Activated CD8-positive, alpha-beta T cell treated with anti-CD3 and anti-CD28 coated beads for 36 hours (primary cell): ENCODE data around the gene FAF1. TPM values are rescaled to one million over a fixed set of nuclear protein-coding genes. Genes with fewer than 3 reads are reported as not detected.

Source experiments
- ATAC-seq: fragments of 200-7000 bp; cut with Tn5 transposase; one replicate; pipeline ENCODE4 v1.10.0; 2021; ENCODE audit warnings: mild to moderate bottlenecking, moderate library complexity
- CTCF ChIA-PET: fragments of 350-600 bp; sonication (Branson Sonifier 250); formaldehyde crosslinking; loops from one replicate; lab custom pipeline; 2021; ENCODE audit warnings: antibody characterized with exemption; lab: Charles Lee
- POLR2A ChIA-PET: fragments of 350-600 bp; sonication (Branson Sonifier 250); formaldehyde crosslinking; loops from one replicate; lab custom pipeline; 2021; ENCODE audit warnings: antibody characterized with exemption; lab: Charles Lee
- DNase-seq: peaks from one replicate; pipeline ENCODE4 v3.0.0-alpha.2; 2020
- H3K27ac Mint-ChIP-seq: one replicate; pipeline ENCODE4 v1.8.0; 2021; ENCODE audit warnings: mild to moderate bottlenecking, mixed read lengths
- H3K27me3 Mint-ChIP-seq: one replicate; pipeline ENCODE4 v1.8.0; 2021; ENCODE audit warnings: mixed read lengths
- H3K36me3 Mint-ChIP-seq: one replicate; pipeline ENCODE4 v1.8.0; 2021; ENCODE audit warnings: low read depth, mixed read lengths
- H3K4me1 Mint-ChIP-seq: one replicate; pipeline ENCODE4 v1.8.0; 2021; ENCODE audit warnings: low read depth, mixed read lengths
- H3K4me3 Mint-ChIP-seq: one replicate; pipeline ENCODE4 v1.8.0; 2021; ENCODE audit warnings: mild to moderate bottlenecking, moderate library complexity, mixed read lengths
- H3K9me3 Mint-ChIP-seq: one replicate; pipeline ENCODE4 v1.8.0; 2021; ENCODE audit warnings: mixed read lengths
- intact Hi-C: fragments of 100-400 bp; cut with micrococcal nuclease; formaldehyde crosslinking; loops from one replicate; pipeline ENCODE4 v1.10.0; 2022
- total RNA-seq, 2 experiments: library from RNA; stranded (reverse); gene quantifications; one replicate each; pipeline ENCODE4 v1.2.3, GENCODE V29; 2021
- TF ChIP-seq, protein P1 (sequence below): fragments of 200-600 bp; IDR thresholded peaks from one replicate; pipeline ENCODE4 v1.8.0; 2022; ENCODE audit warnings: antibody characterized with exemption, mild to moderate bottlenecking

Gene FAF1
- total RNA-seq, 2 experiments from 2014 or later = 82.2 to 87.0 TPM

DNA sequence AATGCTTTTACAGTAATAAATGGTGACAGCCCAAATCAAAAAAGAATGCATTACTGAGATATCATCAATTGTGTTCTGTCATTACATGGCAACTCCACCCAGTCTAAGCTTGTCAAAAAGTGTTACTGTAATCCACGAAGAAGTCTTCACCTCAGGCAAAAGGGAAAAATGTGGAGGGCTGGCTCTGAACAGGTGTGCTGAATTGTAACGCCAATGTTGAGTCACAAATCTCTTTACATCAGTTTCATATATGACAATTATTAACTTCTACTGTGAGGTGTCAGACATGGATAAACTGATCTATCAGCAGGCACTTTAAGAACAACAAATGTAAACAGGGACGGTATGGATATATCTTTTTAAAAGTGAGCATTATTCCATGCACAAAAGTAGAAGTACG is 438.4 kb downstream of the FAF1 start:
- Mint-ChIP-seq H3K27ac (no peak overlapping the region), H3K36me3 (peaks cover 31% of the 10 kb centered on the region), H3K4me1 (no peaks in the 10 kb centered on the region), H3K27me3 (no peaks in the 10 kb centered on the region), H3K4me3 (no peak overlapping the region), H3K9me3 (peaks cover 12% of the 10 kb centered on the region)
- ChIA-PET CTCF (no interaction called here), POLR2A (no interaction called here)
- ATAC-seq (no peak), DNase-seq (no peak)
- TF ChIP-seq, protein P1, sequence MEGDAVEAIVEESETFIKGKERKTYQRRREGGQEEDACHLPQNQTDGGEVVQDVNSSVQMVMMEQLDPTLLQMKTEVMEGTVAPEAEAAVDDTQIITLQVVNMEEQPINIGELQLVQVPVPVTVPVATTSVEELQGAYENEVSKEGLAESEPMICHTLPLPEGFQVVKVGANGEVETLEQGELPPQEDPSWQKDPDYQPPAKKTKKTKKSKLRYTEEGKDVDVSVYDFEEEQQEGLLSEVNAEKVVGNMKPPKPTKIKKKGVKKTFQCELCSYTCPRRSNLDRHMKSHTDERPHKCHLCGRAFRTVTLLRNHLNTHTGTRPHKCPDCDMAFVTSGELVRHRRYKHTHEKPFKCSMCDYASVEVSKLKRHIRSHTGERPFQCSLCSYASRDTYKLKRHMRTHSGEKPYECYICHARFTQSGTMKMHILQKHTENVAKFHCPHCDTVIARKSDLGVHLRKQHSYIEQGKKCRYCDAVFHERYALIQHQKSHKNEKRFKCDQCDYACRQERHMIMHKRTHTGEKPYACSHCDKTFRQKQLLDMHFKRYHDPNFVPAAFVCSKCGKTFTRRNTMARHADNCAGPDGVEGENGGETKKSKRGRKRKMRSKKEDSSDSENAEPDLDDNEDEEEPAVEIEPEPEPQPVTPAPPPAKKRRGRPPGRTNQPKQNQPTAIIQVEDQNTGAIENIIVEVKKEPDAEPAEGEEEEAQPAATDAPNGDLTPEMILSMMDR = no peak
- intact Hi-C loops = no loop called here

DNA sequence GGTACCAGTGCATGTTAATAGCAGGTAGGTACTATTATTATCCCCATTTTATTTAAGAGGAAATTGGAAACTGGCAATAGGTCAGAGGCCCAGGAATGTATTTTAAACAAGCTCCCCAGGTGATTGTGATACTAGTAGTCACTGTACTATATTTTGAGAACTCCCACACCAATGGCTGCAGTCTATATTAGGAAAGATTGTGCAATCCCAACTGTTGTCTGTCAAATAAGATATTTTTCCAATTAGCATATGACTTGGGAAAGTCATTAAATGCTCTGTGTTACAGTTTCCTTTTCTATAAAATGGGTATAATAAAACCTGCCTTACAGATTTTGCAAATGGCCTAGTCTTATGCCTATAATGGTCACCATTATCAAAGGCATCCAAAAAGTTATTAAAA is 442.6 kb downstream of the FAF1 start:
- intact Hi-C loops = no loop called here
- TF ChIP-seq, protein P1 = no peak
- Mint-ChIP-seq H3K27me3 (no peaks in the 10 kb centered on the region), H3K36me3 (peaks cover 31% of the 10 kb centered on the region), H3K4me3 (no peak overlapping the region), H3K9me3 (peaks cover 1% of the 10 kb centered on the region), H3K27ac (no peak overlapping the region), H3K4me1 (no peaks in the 10 kb centered on the region)
- ATAC-seq (no peak), DNase-seq (no peak)
- CTCF ChIA-PET = no interaction called here
- POLR2A ChIA-PET = no interaction called here

DNA sequence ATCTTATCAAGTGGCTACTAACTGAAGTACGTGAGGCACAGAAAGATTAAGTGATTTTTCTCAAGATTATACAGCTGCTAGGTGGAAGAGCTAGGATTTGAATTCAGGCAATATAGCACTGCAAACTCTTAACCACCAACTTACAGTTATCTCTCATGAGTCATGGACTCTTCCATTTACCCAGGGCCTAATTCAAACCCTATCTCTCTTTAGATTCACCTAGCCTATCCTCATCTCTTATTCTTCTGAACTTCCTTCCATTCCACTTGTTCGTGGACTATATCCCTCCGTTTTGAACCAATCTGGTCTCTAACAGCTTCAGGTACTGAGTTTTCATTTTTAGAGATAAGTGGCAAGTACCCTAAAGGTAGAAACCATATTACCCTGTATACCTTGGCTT is 444.0 kb downstream of the FAF1 start:
- Mint-ChIP-seq H3K27ac (no peak overlapping the region), H3K9me3 (peaks cover 1% of the 10 kb centered on the region), H3K27me3 (no peaks in the 10 kb centered on the region), H3K36me3 (peaks cover 44% of the 10 kb centered on the region), H3K4me1 (no peaks in the 10 kb centered on the region), H3K4me3 (no peak overlapping the region)
- DNase-seq = no peak
- ChIA-PET POLR2A (no interaction called here), CTCF (no interaction called here)
- ATAC-seq = no peak
- TF ChIP-seq, protein P1 = no peak
- intact Hi-C loops = no loop called here

DNA sequence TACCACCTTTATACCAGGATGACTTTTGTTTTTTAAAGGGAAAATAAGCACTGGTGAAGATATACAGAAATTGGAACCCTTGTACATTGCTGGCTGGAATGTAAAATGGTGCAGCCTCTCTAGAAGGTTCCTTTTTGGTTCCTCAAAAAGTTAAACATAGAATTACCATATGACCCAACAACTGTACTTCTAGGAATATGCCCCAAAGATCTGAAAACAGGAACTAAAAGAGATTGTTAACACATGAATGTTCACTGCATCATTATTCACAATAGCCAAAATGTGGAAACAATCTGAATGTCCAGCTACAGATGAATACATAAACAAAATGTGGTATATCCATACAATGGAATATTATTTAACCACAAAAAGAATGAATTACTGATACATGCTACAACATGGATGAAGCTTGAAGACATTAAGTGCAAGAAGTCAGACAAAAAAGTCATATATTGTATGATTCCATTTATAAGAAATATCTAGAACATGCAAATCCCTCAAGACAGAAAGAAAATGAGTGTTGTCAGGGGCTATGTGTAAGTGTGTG is 452.0 kb downstream of the FAF1 start:
- peaks cover 63% of the 10 kb centered on the region for H3K36me3 Mint-ChIP-seq
- no peak overlapping the region for H3K27ac Mint-ChIP-seq
- TF ChIP-seq, protein P1 = no peak
- CTCF ChIA-PET = no interaction called here
- no peaks in the 10 kb centered on the region for H3K4me1 Mint-ChIP-seq
- ATAC-seq (no peak), DNase-seq (no peak)
- H3K27me3 Mint-ChIP-seq = no peaks in the 10 kb centered on the region
- POLR2A ChIA-PET = no interaction called here
- intact Hi-C loops = no loop called here
- H3K9me3 Mint-ChIP-seq = peaks cover 18% of the 10 kb centered on the region
- H3K4me3 Mint-ChIP-seq = no peak overlapping the region

DNA sequence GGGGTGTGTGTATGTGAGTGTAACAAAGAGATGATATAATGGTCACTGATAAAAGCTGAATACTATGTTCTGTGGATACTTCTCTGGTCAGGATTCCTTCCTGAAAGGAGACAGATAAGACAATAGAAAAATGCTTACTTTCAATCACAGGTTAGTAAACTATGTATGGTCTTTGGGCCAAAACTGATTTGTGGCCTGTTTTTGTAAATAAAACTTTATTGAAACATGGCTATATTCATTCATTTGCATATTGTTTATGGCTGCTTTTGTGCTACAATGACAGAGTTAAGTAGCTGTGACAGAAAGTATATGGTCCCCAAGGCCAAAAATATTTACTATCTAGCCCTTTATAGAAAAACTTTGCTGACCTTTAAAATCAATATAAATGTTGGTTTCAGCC is 454.6 kb downstream of the FAF1 start:
- intact Hi-C loops = no loop called here
- Mint-ChIP-seq H3K27ac (no peak overlapping the region), H3K27me3 (no peaks in the 10 kb centered on the region), H3K4me1 (no peaks in the 10 kb centered on the region), H3K4me3 (no peak overlapping the region), H3K36me3 (peaks cover 54% of the 10 kb centered on the region), H3K9me3 (peaks cover 23% of the 10 kb centered on the region)
- TF ChIP-seq, protein P1 = no peak
- ChIA-PET CTCF (no interaction called here), POLR2A (no interaction called here)
- DNase-seq (no peak), ATAC-seq (no peak)
